ENCODE results near the gene MFAP3L. TPM values are rescaled to one million over a fixed set of nuclear protein-coding genes. Genes with fewer than 3 reads are reported as not detected.
"Not testable (repeated sequence)": the region's sequence is repeated elsewhere in the genome, so short reads cannot be mapped to it uniquely, and the experiment has no call there.

Gene MFAP3L
- total and polyA plus RNA-seq, 2 donors (not counting 3 experiments of a cell fraction or from before 2014, with no cell fraction given) = 0.22 to 0.23 TPM

DNA sequence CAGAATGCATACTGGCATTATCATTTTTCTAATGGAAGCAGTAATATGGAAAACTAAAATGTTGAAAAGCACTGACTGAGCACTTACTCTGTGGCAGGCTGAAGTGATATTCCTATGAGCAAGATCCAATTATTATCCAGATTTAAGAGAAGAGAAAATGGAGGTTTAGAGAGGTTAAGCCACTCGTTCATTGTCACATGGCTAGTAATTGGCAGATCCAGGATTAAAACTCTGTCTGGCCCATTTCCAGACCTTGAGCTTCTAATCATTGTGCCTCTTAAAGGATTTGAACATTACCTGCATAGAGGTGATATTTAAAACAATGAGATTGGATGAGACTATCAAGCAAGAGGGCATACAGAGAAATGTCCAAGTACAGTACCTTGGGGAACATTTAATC, 80.6 kb downstream of the MFAP3L start:
- ChIA-PET POLR2A (no interaction called here), CTCF (no interaction called here)
- no TSS peak for BruUV-seq (replicated peaks)
- intact Hi-C loops (cut with micrococcal nuclease) = no loop called here
- Histone ChIP-seq H3K79me2 (ENCODE audit: control insufficient read depth, insufficient read depth, low read length) (no peaks in the 10 kb centered on the region), H3K27me3 (ENCODE audit: control insufficient read depth in 2 of 2, insufficient read depth in 2 of 2, low read length in 2 of 2) (no peaks in the 10 kb centered on the region), H2AFZ (ENCODE audit: low read depth, low read length) (no peak overlapping the region), H4K20me1 (replicated peaks; ENCODE audit: control insufficient read depth, extremely low read depth, insufficient read depth, low read length) (no peaks in the 10 kb centered on the region), H3K9me3 (replicated peaks; ENCODE audit: control insufficient read depth, insufficient read depth, low read length) (no peaks in the 10 kb centered on the region), H3K4me3 (replicated peaks in 1 of 3; ENCODE audit: insufficient read depth in 1 of 3, low read depth in 1 of 3, low read length in 3 of 3) (no peak overlapping the region), H3K9ac (replicated peaks; ENCODE audit: extremely low read depth, insufficient read depth, low read length) (no peak overlapping the region), H3K4me1 (ENCODE audit: control insufficient read depth, extremely low read depth, insufficient read depth, low read length) (no peaks in the 10 kb centered on the region), H3K9me1 (replicated peaks; ENCODE audit: control insufficient read depth, extremely low read depth, insufficient read depth, low read length) (no peaks in the 10 kb centered on the region), H3K36me3 (ENCODE audit: control insufficient read depth in 2 of 2, extremely low read depth in 1 of 2, insufficient read depth in 2 of 2, low read length in 2 of 2) (no peaks in the 10 kb centered on the region), H3K4me2 (ENCODE audit: insufficient read depth, low read length) (no peak overlapping the region), H3K27ac (ENCODE audit: insufficient read depth, low read depth, low read length) (no peak overlapping the region)
- TF ChIP-seq, protein P1, sequence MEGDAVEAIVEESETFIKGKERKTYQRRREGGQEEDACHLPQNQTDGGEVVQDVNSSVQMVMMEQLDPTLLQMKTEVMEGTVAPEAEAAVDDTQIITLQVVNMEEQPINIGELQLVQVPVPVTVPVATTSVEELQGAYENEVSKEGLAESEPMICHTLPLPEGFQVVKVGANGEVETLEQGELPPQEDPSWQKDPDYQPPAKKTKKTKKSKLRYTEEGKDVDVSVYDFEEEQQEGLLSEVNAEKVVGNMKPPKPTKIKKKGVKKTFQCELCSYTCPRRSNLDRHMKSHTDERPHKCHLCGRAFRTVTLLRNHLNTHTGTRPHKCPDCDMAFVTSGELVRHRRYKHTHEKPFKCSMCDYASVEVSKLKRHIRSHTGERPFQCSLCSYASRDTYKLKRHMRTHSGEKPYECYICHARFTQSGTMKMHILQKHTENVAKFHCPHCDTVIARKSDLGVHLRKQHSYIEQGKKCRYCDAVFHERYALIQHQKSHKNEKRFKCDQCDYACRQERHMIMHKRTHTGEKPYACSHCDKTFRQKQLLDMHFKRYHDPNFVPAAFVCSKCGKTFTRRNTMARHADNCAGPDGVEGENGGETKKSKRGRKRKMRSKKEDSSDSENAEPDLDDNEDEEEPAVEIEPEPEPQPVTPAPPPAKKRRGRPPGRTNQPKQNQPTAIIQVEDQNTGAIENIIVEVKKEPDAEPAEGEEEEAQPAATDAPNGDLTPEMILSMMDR (IDR thresholded peaks at IDR 0.05; ENCODE audit: extremely low read depth in 1 of 2, insufficient read depth in 1 of 2, low read depth in 1 of 2, low read length in 2 of 2) = no peak
- no peak for TF ChIP-seq POLR2A (IDR thresholded peaks at IDR 0.05; ENCODE audit: low read depth, low read length)
- TF ChIP-seq, protein P2, sequence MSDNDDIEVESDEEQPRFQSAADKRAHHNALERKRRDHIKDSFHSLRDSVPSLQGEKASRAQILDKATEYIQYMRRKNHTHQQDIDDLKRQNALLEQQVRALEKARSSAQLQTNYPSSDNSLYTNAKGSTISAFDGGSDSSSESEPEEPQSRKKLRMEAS (IDR thresholded peaks at IDR 0.05; ENCODE audit: insufficient read depth, insufficient read length) = no peak
- TF ChIP-seq GATA2 (IDR thresholded peaks at IDR 0.05; ENCODE audit: insufficient read depth, insufficient read length, low read depth, low read length) = no peak
- no peak for TF ChIP-seq JUN (IDR thresholded peaks at IDR 0.05; ENCODE audit: borderline replicate concordance, insufficient read depth, insufficient read length, low read depth)
- no peak for TF ChIP-seq MYC (IDR thresholded peaks at IDR 0.05; ENCODE audit: low read depth, low read length)
- no peak for TF ChIP-seq POLR2AphosphoS5 (IDR thresholded peaks at IDR 0.05; ENCODE audit: insufficient read depth, low read depth, low read length)
- TF ChIP-seq FOS (IDR thresholded peaks at IDR 0.05; ENCODE audit: borderline replicate concordance, insufficient read depth, low read length) = no peak
- no peak for TF ChIP-seq EZH2 (IDR thresholded peaks at IDR 0.05; ENCODE audit: borderline replicate concordance, low read depth, low read length, severe bottlenecking)
- dilution Hi-C loops (cut with MboI; ENCODE audit: extremely low pct_ligation_motif_present, low sequenced_read_pairs) = no loop called here
- DNase-seq (ENCODE audit: low read depth, low spot score) (no peak), FAIRE-seq (no peak)

DNA sequence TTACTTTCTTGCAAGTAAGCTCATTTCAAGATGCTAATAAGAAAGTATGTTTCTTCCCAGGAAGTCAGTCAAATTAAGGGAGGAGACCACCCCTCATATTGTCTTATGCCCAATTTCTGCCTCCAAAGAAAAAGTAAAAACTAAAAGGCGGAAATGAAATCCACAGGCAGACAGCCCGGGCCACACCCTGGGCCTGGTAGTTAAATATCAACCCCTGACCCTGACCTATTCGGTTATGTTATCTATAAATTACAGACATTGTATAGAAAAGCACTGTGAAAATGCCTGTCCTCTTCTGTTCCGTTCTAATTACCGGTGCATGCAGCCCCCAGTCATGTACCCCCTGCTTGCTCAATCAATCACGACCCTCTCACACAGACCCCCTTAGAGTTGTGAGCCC, 82.6 kb downstream of the MFAP3L start:
- CTCF ChIA-PET; H3K9me1 ChIP-seq (replicated peaks; ENCODE audit: control insufficient read depth, extremely low read depth, insufficient read depth, low read length); POLR2A ChIA-PET; H3K27ac ChIP-seq (ENCODE audit: insufficient read depth, low read depth, low read length); H2AFZ ChIP-seq (ENCODE audit: low read depth, low read length); H3K4me2 ChIP-seq (ENCODE audit: insufficient read depth, low read length); FAIRE-seq; H3K27me3 ChIP-seq (ENCODE audit: control insufficient read depth in 2 of 2, insufficient read depth in 2 of 2, low read length in 2 of 2); H3K4me3 ChIP-seq (replicated peaks in 1 of 3; ENCODE audit: insufficient read depth in 1 of 3, low read depth in 1 of 3, low read length in 3 of 3); H3K79me2 ChIP-seq (ENCODE audit: control insufficient read depth, insufficient read depth, low read length); intact Hi-C loops (cut with micrococcal nuclease); H3K9me3 ChIP-seq (replicated peaks; ENCODE audit: control insufficient read depth, insufficient read depth, low read length); H3K9ac ChIP-seq (replicated peaks; ENCODE audit: extremely low read depth, insufficient read depth, low read length); H4K20me1 ChIP-seq (replicated peaks; ENCODE audit: control insufficient read depth, extremely low read depth, insufficient read depth, low read length); DNase-seq (ENCODE audit: low read depth, low spot score); BruUV-seq (replicated peaks); H3K36me3 ChIP-seq (ENCODE audit: control insufficient read depth in 2 of 2, extremely low read depth in 1 of 2, insufficient read depth in 2 of 2, low read length in 2 of 2); dilution Hi-C loops (cut with MboI; ENCODE audit: extremely low pct_ligation_motif_present, low sequenced_read_pairs); H3K4me1 ChIP-seq (ENCODE audit: control insufficient read depth, extremely low read depth, insufficient read depth, low read length): not testable (repeated sequence)

Measured in endothelial cell of umbilical vein (primary cell).